GM12878 (cell line): ENCODE results near the gene EZH2. TPM values are rescaled to one million over a fixed set of nuclear protein-coding genes. Genes with fewer than 3 reads are reported as not detected.
A peak's percentile ranks its signal among the peaks of the same experiment; 100 is the strongest.

Experiments
- BMI1 ChIP-seq: fragments of 450-650 bp; IDR thresholded peaks from 2 replicates; pipeline ENCODE4 v1.6.1; 2016; ENCODE audit warnings: mild to moderate bottlenecking, moderate library complexity, borderline replicate concordance
- CEBPB ChIP-seq, 2 experiments: fragments of 150-350 bp in 1 of 2; IDR thresholded peaks; 2 replicates each; pipeline ENCODE4 v1.6.1; 2012 to 2014; ENCODE audit warnings: low read depth in 2 of 2, low read length in 2 of 2, borderline replicate concordance in 1 of 2, inconsistent platforms in 1 of 2
- CREB1 ChIP-seq: IDR thresholded peaks from 2 replicates; pipeline ENCODE4 v1.6.1; 2012; ENCODE audit warnings: low read depth, mild to moderate bottlenecking, inconsistent platforms
- ESRRA ChIP-seq: IDR thresholded peaks from 2 replicates; pipeline ENCODE4 v1.6.1; 2012; ENCODE audit warnings: mild to moderate bottlenecking, low read length, improper control_type of control experiment
- FOS ChIP-seq: IDR thresholded peaks from 3 replicates; pipeline ENCODE4 v1.6.1; 2011; ENCODE audit warnings: borderline replicate concordance; ENCODE audit not compliant: insufficient read length; ENCODE audit errors: extremely low read depth
- RELA ChIP-seq: fragments of 450-650 bp; IDR thresholded peaks from 2 replicates; pipeline ENCODE4 v1.8.0; 2014; ENCODE audit warnings: borderline replicate concordance; ENCODE audit not compliant: partially characterized antibody
- SMAD5 ChIP-seq: IDR thresholded peaks from 2 replicates; pipeline ENCODE4 v1.6.1; 2016; ENCODE audit warnings: antibody characterized with exemption, low read depth
- SPI1 ChIP-seq: IDR thresholded peaks from 2 replicates; pipeline ENCODE4 v1.6.1; 2011; ENCODE audit warnings: low read depth, mild to moderate bottlenecking, low read length, moderate library complexity, borderline replicate concordance; ENCODE audit not compliant: insufficient read depth
- ZNF207 ChIP-seq: fragments of 450-650 bp; IDR thresholded peaks from 2 replicates; pipeline ENCODE4 v1.6.1; 2014; ENCODE audit warnings: antibody characterized with exemption, mild to moderate bottlenecking, borderline replicate concordance
- polyA plus RNA-seq, 11 experiments: library from polyadenylated mRNA; depleted of rRNA in 4 of 11; unstranded in 6 of 11; stranded (reverse) in 5 of 11; fragments of >200 nt; fragmentation: Nextera tagmentation in 4 of 11; fragmentation: Illumina TruSeq in 1 of 11; extraction: Ambion mirVana in 4 of 11; extraction: Trizol in 1 of 11; gene quantifications; 1 replicate in 1 of 11; 2 replicates in 10 of 11; pipeline versions ENCODE4 v1.2.1 to v1.2.3, GENCODE V29; 2011 to 2016; ENCODE audit warnings: inconsistent platforms in 2 of 11, missing spikeins in 2 of 11, low read depth in 1 of 11
- total RNA-seq, 4 experiments: library from RNA; depleted of rRNA in 3 of 4; stranded (reverse); fragments of >200 nt in 3 of 4; fragmentation: Illumina TruSeq in 1 of 4; extraction: Trizol in 1 of 4; gene quantifications; 2 replicates each; pipeline versions ENCODE4 v1.2.1 to v1.2.3, GENCODE V29; 2013 to 2021
- TF ChIP-seq, protein P1 (sequence below): fragments of 450-650 bp; IDR thresholded peaks from 2 replicates; pipeline ENCODE4 v1.6.1; 2017; ENCODE audit warnings: mild to moderate bottlenecking, low read depth, inconsistent platforms; ENCODE audit not compliant: poor library complexity, severe bottlenecking
- TF ChIP-seq, protein P2 (sequence below): fragments of 450-650 bp; conservative IDR thresholded peaks from 2 replicates; pipeline ENCODE4 v1.6.1; 2017; ENCODE audit warnings: mild to moderate bottlenecking, moderate library complexity

EZH2 gene
- total and polyA plus RNA-seq, 10 of the 15 experiments (the other 5 are each of a cell fraction or from before 2014, with no cell fraction given), result 19.4 to 69.6 (median 40.8) TPM

DNA sequence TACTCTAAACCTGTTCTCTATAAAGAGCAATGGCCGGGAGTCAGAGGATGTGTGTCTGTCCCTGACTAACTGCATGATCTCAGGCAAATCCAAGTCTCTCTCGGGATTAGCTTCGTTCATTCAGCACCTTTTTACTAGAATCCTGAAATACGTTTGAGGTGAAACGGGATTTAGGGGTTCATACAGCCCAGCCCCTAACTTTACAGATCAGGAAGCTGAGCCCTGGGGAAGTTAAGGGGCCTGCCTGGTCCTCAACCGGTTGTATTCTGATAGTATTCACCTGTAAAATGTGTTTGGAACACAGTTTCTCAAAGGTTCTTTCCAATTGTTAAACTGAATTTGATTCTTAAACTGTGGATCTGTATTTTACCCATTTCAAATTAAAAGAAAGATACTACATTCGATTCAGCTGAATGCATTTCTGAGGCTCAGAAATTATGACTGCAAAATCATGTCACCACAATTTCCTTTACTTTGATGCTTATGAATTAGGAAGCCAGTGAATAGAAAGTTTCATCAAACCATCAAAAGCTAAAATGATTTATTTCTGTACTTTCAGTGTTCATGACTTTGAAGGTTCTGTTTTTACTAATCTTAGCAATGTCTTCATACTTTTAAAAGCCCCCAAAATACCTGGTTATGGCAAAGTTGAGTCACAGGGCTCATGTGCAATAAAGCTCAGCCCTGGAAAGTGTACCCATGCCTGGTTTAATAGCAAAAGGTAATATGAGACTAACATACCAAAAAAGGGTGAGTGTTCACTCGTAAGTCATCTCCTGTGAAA, 28.9 kb upstream of the EZH2 start (continued):
- TF ChIP-seq, protein P1, sequence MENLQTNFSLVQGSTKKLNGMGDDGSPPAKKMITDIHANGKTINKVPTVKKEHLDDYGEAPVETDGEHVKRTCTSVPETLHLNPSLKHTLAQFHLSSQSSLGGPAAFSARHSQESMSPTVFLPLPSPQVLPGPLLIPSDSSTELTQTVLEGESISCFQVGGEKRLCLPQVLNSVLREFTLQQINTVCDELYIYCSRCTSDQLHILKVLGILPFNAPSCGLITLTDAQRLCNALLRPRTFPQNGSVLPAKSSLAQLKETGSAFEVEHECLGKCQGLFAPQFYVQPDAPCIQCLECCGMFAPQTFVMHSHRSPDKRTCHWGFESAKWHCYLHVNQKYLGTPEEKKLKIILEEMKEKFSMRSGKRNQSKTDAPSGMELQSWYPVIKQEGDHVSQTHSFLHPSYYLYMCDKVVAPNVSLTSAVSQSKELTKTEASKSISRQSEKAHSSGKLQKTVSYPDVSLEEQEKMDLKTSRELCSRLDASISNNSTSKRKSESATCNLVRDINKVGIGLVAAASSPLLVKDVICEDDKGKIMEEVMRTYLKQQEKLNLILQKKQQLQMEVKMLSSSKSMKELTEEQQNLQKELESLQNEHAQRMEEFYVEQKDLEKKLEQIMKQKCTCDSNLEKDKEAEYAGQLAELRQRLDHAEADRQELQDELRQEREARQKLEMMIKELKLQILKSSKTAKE, result peak; percentile 69
- TF ChIP-seq FOS (no peak), ESRRA (no peak), SMAD5 (no peak), CEBPB (IDR thresholded peaks at IDR 0.05; ENCODE audit: borderline replicate concordance in 1 of 2, low read depth in 2 of 2, low read length in 2 of 2) (peak in 1 of 2 experiments; percentile 98; a peak in 1 of 4 replicates), SPI1 (no peak), RELA (no peak), ZNF207 (no peak), BMI1 (peak; percentile 35; the same call in 1 of the 2 replicates), CREB1 (peak; percentile 57; the same call in 1 of the 2 replicates)
- TF ChIP-seq, protein P2, sequence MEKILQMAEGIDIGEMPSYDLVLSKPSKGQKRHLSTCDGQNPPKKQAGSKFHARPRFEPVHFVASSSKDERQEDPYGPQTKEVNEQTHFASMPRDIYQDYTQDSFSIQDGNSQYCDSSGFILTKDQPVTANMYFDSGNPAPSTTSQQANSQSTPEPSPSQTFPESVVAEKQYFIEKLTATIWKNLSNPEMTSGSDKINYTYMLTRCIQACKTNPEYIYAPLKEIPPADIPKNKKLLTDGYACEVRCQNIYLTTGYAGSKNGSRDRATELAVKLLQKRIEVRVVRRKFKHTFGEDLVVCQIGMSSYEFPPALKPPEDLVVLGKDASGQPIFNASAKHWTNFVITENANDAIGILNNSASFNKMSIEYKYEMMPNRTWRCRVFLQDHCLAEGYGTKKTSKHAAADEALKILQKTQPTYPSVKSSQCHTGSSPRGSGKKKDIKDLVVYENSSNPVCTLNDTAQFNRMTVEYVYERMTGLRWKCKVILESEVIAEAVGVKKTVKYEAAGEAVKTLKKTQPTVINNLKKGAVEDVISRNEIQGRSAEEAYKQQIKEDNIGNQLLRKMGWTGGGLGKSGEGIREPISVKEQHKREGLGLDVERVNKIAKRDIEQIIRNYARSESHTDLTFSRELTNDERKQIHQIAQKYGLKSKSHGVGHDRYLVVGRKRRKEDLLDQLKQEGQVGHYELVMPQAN, result no peak
